Measurements from ENCODE around the gene PRMT3.
"Not testable (repeated sequence)": the region's sequence is repeated elsewhere in the genome, so short reads cannot be mapped to it uniquely, and the experiment has no call there.

The PRMT3 gene

DNA sequence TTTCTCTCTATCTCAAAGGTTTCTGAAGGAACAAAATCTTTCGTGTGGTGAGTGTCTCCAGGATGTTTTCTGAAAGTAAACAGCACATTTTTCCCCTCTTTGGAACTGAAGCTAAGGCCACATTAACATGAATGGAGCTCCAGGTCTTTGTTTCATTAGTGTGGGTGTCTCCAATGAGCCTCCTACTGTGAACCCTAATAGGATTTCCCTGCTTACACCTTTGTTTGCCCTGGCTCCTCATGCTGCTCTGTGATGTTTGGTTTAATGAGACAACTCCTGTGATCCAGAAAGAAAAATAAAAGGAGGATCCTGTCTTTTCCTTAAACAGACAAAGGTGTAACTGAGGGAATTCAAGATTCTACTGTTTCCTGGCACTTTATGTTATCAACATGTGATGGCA is 135.0 kb downstream of the PRMT3 start:
- no peak for DNase-seq

DNA sequence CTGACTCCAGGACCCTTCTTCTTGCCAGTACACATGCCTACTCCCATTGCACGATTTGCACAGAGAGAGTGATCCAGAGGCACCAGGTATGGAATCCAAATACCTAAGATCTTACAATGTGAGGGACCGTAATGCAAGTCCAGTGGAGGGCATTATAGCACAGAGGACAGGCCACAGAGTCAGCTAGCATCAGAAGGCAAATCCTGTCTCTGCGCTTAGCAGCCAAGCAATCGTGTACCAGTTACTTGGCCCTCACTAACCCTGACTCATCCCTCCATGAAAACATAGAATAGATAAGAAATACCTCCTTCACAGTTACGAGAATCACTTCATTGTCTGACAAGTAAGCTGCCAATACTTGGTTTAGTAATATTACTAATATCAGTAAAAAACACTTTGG is 142.2 kb downstream of the PRMT3 start:
- no peak for DNase-seq

DNA sequence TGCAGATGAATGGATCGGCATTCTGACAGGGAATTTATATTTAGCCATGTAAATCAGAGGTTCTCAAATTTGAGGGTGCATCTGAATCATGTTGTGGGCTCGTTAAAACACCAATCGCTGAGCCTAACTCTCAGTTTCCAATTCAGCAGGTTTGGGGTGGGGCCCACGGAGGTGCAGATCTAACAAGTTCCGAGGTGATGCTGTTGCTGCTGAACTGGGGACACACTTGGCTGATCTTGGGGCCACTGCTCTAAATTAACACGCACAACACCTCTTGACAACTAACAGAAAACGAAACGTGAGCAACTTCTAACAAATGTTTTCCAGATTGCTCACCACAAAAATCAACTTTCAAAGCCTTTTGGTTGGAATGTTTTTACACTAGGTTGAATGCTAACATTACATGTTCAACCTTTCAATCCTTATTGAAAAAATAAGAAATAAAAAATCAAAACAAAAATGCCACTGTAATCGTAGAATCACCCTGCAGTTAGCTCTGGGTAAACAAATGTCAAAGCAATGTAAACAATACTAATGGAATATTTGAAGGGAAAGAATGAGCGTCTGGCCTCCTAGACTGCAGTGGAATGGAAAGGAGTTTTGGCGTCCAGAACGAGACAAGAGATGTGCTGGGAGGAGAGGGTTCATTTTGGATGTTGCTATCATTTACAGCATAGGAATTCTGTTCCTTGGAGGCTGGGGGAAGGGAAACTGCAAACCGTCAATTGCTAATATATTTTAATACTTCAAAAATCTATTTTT is 143.6 kb downstream of the PRMT3 start:
- no peak for DNase-seq

DNA sequence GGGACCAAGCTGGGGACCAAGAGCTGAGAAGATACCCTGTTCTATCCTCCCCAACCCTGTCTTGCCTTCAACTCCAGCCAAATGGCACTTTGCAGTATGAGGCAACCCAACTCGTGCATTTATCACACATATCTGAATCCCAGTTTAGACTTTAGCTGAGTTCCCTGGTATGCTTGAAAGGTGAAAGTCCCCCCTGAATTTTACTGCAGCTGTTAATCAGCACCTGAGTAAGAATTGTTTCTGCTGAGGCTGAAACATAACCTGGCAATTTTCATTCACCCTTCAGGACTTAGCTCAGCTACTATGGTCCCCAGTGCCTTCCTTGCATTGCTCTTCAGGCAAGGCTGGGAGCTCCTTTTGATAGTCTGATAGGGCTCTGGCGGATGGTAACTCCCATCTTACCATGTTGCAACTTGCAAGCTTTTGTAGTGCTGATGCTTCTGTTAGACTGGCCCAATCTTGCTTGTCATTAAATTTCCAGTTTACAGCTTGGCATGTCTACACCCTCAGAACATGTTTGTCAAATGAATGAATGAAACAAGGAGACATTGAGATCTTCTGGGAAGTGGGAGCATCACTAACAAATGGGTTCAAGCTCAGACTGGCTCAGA is 147.9 kb downstream of the PRMT3 start:
- DNase-seq = no peak

DNA sequence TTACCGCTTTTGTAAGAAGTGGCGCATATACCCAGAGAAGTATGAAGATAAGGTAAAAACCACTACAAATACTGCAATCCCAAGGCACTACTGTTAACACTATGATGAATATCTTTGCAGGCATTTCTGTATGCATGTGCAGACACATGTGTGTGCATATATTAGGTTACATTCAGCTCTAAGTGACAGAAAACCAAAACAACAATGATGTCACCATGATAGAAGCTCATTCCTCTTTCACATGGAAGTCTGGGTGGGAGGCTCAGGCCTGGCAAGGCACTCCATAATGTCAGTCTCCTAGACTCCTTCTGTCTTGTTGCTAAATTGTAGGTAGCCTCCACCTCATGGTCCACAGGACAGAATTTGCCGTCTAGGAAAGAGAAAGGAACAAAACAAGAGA is 148.8 kb downstream of the PRMT3 start:
- no peak for DNase-seq

DNA sequence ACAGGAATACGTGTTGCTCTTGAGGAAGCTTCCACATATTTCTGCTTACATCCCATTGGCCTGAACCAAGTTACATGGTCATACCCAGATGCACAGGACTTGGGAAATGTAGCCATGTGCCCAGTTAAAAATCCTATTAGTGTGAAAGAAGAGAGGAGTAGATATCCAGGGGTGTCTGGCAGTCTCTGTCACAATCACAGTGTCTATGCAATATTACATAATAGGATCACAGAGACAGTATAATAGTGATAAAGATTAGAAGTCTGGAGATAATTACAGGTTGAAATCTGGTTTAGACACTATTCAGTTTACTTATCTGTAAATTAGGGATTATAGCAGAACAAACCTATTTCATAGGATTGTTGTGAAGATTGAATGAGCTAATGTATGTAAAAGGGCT is 149.3 kb downstream of the PRMT3 start:
- DNase-seq = no peak

DNA sequence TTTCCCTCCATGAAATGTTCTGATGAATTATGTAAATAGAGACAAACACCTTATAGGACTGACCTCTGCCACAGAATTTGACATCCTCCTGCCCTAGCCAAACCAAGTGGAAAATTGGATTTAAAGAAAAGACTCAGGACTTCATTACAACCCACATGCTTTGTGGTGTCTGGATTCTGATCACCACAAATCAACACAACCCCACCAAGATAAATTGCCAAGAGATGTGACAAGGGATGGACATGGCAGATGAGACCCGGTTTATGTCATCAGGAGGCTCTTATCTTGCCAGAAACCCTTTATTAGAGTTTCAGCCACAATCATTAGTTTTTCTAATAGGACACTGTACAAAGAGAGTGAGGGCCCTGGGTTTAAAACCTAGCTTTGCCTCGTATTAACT is 154.0 kb downstream of the PRMT3 start:
- DNase-seq = no peak

DNA sequence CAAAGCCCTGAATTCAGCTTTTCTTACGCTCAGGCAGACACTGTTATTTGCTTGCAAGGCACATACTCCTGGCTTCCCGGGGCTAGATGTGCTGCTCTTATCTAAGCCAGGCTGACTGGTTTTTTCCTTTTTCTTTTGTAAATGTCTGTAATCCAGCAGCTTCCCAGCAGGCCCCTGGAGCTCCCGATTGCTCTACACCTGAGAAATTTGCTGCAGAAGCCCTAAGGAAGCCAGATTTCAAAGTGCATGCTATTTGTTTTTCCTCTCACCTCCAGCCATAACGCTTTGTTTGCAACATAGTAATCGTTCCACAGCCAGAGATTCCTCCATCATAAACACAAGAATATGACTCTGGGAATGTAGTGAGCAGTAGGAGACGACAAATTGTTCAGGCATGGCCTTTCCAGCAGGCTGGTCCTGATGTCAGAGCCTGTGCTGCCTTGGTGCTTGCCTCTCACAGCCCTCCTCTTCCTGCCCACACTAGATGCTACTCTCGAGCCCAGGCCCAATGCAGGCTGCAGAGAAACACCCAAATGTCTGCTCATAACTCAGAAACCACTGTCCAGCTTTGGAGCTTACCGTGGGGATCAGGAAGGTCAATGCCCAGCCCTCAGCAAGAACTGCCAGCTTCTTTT is 157.2 kb downstream of the PRMT3 start:
- no peak for DNase-seq

DNA sequence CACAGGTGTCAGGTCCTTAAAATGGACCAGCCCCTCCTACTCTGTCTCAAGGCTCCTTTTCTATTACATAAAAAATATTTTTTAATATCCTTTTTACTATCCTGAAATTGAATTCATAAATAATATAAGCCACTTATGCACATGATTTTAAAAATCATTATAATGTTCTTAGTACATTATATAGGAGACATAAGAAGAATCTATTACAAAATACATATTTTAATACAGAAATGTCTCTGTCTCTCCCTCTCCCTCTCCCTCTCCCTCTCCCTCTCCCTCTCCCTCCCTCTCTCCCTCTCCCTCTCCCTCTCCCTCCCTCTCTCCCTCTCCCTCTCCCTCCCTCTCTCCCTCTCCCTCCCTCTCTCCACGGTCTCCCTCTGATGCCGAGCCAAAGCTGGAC is 159.9 kb downstream of the PRMT3 start:
- DNase-seq = no peak

DNA sequence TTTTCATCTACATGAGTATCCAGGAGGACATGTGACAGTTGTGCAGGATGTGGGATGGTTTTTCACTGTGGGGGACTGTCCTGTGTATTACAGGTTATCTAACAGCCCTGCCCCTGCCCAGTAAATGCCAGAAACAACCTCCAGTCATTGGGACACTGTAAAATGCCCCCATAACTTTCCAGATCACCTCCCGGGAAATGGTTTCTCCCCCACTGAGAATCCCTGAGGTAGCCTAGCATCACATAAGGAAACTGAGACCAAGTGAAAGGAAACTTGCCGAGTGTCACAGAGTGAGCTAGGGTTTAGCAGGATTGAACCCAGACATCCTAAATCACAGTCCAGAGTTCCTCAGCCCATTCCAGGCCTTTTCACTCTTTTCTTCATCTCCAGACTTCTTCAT is 163.6 kb downstream of the PRMT3 start:
- DNase-seq = no peak

DNA sequence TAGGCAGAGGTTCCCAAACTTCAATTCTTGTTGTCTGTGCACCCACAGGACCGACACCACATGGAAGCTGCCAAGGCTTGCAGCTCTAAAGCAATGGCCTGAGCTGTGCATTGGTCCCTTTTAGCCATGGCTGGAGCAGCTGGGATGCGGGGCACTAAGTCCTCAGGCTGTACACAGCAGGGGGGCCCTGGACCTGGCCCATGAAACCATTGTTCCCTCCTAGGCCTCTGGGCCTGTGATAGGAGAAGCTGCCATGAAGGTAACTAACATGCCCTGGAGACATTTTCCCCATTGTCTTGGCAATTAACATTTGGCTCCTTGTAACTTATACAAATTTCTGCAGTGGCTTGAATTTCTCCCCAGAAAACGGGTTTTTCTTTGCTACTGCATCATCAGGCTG is 168.3 kb downstream of the PRMT3 start:
- no peak for DNase-seq

DNA sequence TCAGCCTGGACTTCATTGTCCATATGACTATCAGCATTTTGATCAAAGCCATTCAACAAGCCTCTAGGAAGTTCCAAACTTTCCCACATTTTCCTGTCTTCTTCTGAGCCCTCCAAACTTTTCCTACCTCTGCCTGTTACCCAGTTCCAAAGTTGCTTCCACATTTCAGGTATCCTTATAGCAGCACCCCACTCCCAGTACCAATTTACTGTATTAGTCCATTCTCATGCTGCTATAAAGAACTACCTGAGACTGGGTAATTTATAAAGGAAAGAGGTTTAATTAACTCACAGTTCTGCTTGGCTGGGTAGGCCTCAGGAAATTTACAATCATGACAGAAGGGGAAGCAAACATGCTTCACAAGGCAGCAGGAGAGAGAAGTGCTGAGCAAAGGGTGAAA is 168.9 kb downstream of the PRMT3 start:
- DNase-seq = not testable (repeated sequence)

DNA sequence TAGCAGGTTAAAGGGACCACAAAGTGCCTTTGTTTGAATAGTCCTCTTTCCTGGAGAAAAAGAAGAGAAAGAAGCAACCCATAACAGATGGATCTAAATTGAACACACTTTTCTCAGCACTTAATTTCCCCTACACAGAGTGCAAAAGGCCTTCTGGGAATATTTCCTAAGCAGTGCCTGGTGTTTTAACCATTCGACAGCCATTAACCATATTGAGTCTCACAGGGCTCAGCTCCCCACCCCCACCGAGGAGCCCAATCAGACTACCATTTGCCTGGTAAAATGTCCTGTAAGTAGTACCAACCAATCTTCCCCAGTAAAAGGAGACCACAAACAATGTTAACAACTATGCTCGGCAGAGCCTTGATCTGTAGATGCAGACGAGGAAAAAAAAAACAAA is 171.2 kb downstream of the PRMT3 start:
- no peak for DNase-seq
